Measurements from ENCODE around the gene C19orf38.

The C19orf38 gene

GRCh38 chr19:10895920-10896319 is 47.7 kb downstream of the C19orf38 start:
- DNase-seq (ENCODE audit: low spot score in 2 of 2) (no peak), ATAC-seq (no peak)
- Mint-ChIP-seq H3K27ac (no peak overlapping the region), H3K36me3 (no peaks in the 10 kb centered on the region), H3K4me3 (no peak overlapping the region), H3K4me1 (peaks cover 18% of the 10 kb centered on the region), H3K9me3 (no peaks in the 10 kb centered on the region)

GRCh38 chr19:10896851-10897526 is 48.8 kb downstream of the C19orf38 start:
- ATAC-seq (peak; percentile 58), DNase-seq (ENCODE audit: low spot score in 2 of 2) (no peak)
- Mint-ChIP-seq H3K36me3 (no peaks in the 10 kb centered on the region), H3K27ac (peak overlapping the region; percentile 23), H3K4me1 (peaks cover 18% of the 10 kb centered on the region), H3K9me3 (no peaks in the 10 kb centered on the region), H3K4me3 (no peak overlapping the region)

- ATAC-seq (no peak), DNase-seq (ENCODE audit: low spot score in 2 of 2) (no peak)
- H3K36me3 Mint-ChIP-seq: peaks cover 7% of the 10 kb centered on the region
- no peaks in the 10 kb centered on the region for H3K9me3 Mint-ChIP-seq
- H3K4me3 Mint-ChIP-seq: no peak overlapping the region
- H3K4me1 Mint-ChIP-seq: peaks cover 18% of the 10 kb centered on the region
- no peak overlapping the region for H3K27ac Mint-ChIP-seq
These were observed 50.4 kb downstream of the C19orf38 start for GRCh38 chr19:10898633-10899032.

- ATAC-seq (no peak), DNase-seq (ENCODE audit: low spot score in 2 of 2) (no peak)
- no peak overlapping the region for H3K4me3 Mint-ChIP-seq
- H3K27ac Mint-ChIP-seq: no peak overlapping the region
- no peaks in the 10 kb centered on the region for H3K9me3 Mint-ChIP-seq
- peaks cover 18% of the 10 kb centered on the region for H3K4me1 Mint-ChIP-seq
- peaks cover 7% of the 10 kb centered on the region for H3K36me3 Mint-ChIP-seq
These were observed 51.0 kb downstream of the C19orf38 start for GRCh38 chr19:10899151-10899653.

- H3K4me1 Mint-ChIP-seq: no peaks in the 10 kb centered on the region
- peaks cover 62% of the 10 kb centered on the region for H3K36me3 Mint-ChIP-seq
- no peak for ATAC-seq
These were observed 59.7 kb downstream of the C19orf38 start for GRCh38 chr19:10907925-10908324.

GRCh38 chr19:10908380-10908960 is 60.3 kb downstream of the C19orf38 start:
- no peaks in the 10 kb centered on the region for H3K9me3 Mint-ChIP-seq
- no peak overlapping the region for H3K4me3 Mint-ChIP-seq
- peaks cover 63% of the 10 kb centered on the region for H3K36me3 Mint-ChIP-seq
- DNase-seq (ENCODE audit: low spot score in 2 of 2) (no peak), ATAC-seq (no peak)
- no peak overlapping the region for H3K27ac Mint-ChIP-seq
- H3K4me1 Mint-ChIP-seq: no peaks in the 10 kb centered on the region

More at GRCh38 chr19:10907925-10908324, 59.7 kb downstream of the C19orf38 start:
- H3K4me3 Mint-ChIP-seq: no peak overlapping the region
- DNase-seq (ENCODE audit: low spot score in 2 of 2): no peak
- H3K9me3 Mint-ChIP-seq: no peaks in the 10 kb centered on the region
- H3K27ac Mint-ChIP-seq: no peak overlapping the region

GRCh38 chr19:10911579-10912363 is 63.6 kb downstream of the C19orf38 start:
- Mint-ChIP-seq H3K9me3 (no peaks in the 10 kb centered on the region), H3K36me3 (peaks cover 66% of the 10 kb centered on the region), H3K27ac (no peak overlapping the region), H3K4me3 (no peak overlapping the region), H3K4me1 (no peaks in the 10 kb centered on the region)
- ATAC-seq (no peak), DNase-seq (ENCODE audit: low spot score in 2 of 2) (no peak)

- H3K4me3 Mint-ChIP-seq: no peak overlapping the region
- no peak for DNase-seq (ENCODE audit: low spot score in 2 of 2)
- no peaks in the 10 kb centered on the region for H3K9me3 Mint-ChIP-seq
- ATAC-seq: no peak
- no peak overlapping the region for H3K27ac Mint-ChIP-seq
- H3K36me3 Mint-ChIP-seq: peaks cover 68% of the 10 kb centered on the region
- H3K4me1 Mint-ChIP-seq: no peaks in the 10 kb centered on the region
These were observed 64.4 kb downstream of the C19orf38 start for GRCh38 chr19:10912619-10913018.

GRCh38 chr19:10913716-10914340 is 65.6 kb downstream of the C19orf38 start:
- no peaks in the 10 kb centered on the region for H3K4me1 Mint-ChIP-seq
- no peak overlapping the region for H3K27ac Mint-ChIP-seq
- H3K36me3 Mint-ChIP-seq: peaks cover 68% of the 10 kb centered on the region
- H3K4me3 Mint-ChIP-seq: no peak overlapping the region
- no peaks in the 10 kb centered on the region for H3K9me3 Mint-ChIP-seq
- ATAC-seq (peak; percentile 22), DNase-seq (ENCODE audit: low spot score in 2 of 2) (no peak)

- DNase-seq (ENCODE audit: low spot score in 2 of 2): no peak
These were observed 67.2 kb downstream of the C19orf38 start for GRCh38 chr19:10915130-10916091.

GRCh38 chr19:10916602-10917001 is 68.4 kb downstream of the C19orf38 start:
- Mint-ChIP-seq H3K9me3 (no peaks in the 10 kb centered on the region), H3K36me3 (peaks cover 54% of the 10 kb centered on the region), H3K27ac (no peak overlapping the region), H3K4me1 (no peaks in the 10 kb centered on the region), H3K4me3 (no peak overlapping the region)
- DNase-seq (ENCODE audit: low spot score in 2 of 2): no peak
- no peak for ATAC-seq

More at GRCh38 chr19:10915130-10916091, 67.2 kb downstream of the C19orf38 start:
- H3K27ac Mint-ChIP-seq: no peak overlapping the region
- H3K4me1 Mint-ChIP-seq: no peaks in the 10 kb centered on the region
- no peak for ATAC-seq
- H3K9me3 Mint-ChIP-seq: no peaks in the 10 kb centered on the region
- peaks cover 57% of the 10 kb centered on the region for H3K36me3 Mint-ChIP-seq
- no peak overlapping the region for H3K4me3 Mint-ChIP-seq

GRCh38 chr19:10918359-10918758 is 70.1 kb downstream of the C19orf38 start:
- no peak overlapping the region for H3K27ac Mint-ChIP-seq
- no peaks in the 10 kb centered on the region for H3K9me3 Mint-ChIP-seq
- no peak for DNase-seq (ENCODE audit: low spot score in 2 of 2)
- no peaks in the 10 kb centered on the region for H3K4me1 Mint-ChIP-seq
- H3K36me3 Mint-ChIP-seq: peaks cover 56% of the 10 kb centered on the region
- no peak overlapping the region for H3K4me3 Mint-ChIP-seq
- no peak for ATAC-seq
